Measurements from ENCODE around the gene MRTFB.

MRTFB gene

DNA sequence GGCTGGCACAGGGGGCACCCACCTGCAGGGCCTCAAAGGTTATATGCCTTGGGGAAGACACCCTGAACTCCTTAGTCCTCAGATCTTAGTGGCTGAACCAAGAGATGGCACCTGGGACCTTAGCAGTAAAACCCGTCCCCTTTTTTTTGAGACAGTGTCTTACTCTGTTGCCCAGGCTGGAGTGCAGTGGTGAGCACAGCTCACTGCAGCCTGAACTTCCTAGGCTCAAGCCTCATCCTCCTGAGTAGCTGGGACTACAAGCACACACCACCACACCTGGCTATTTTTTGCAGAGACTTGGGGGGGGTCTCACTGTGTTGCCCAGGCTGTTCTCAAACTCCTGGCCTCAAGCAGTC, 237.2 kb downstream of the MRTFB start:
- DNase-seq (ENCODE audit: low spot score): no peak

GRCh38 chr16:14309001-14309886, 238.1 kb downstream of the MRTFB start:
- peak; percentile 34 for DNase-seq (ENCODE audit: low spot score)

- DNase-seq (ENCODE audit: low spot score): no peak
Measured at GRCh38 chr16:14309906-14310305, 238.8 kb downstream of the MRTFB start.

GRCh38 chr16:14310519-14310991, 239.4 kb downstream of the MRTFB start:
- DNase-seq (ENCODE audit: low spot score): peak; percentile 15

DNA sequence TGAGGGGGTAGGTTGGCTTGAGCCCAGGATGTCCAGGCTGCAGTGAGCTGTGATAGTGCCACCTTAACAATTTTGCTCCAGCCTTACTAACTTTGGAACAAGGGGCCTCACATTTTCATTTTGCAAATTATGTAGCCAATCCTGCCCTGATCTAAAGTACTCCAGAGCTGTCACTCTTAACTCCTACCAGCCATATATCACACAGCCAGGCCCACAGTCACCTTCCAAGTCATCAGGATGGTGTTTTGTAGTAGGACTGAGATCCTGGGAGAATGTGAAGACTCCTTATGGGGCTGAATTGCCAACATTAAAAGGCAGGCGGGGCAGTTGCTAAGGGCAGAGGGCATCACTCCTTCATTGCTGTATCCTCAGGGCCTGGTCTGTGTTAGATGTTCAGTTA, 243.0 kb downstream of the MRTFB start:
- DNase-seq (ENCODE audit: low spot score): no peak

DNA sequence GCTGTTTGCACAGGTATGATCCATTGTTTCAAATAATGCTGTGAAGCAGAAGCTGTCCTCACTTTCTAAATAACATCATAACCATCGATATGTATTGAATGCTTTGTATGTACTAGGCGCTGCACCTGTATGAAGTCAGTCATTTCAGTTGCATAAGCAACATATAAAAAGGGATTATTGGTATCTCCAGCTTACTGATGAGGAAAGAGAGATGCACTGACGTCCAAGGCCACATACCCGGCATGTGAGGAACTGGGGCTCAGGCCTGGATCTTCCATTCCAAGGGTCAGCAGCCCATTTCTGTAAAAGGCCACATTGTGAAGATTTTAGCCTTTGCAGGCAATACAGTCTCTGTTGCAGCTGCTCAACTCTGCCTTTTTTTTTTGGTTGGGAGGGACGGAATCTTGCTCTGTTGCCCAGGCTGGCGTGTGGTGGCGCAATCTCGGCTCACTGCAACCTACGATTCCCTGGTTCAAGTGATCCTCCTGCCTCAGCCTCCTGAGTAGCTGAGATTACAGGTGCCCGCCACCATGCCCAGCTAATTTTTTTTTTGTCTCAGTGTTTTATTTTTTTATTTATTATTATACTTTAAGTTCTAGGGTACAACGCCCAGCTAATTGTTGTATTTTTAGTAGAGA, 244.7 kb downstream of the MRTFB start:
- no peak for DNase-seq (ENCODE audit: low spot score)

Data from HuH-7.5 (cell line).